Neural progenitor cell (in vitro differentiated cells): ENCODE measurements around the gene TEKT1.

ENCODE experiments used
- CTCF ChIP-seq: fragments of 200-600 bp; sonication (generic); IDR thresholded peaks from 2 replicates; pipeline ENCODE4 v1.5.1; 2017; ENCODE audit warnings: antibody characterized with exemption, mild to moderate bottlenecking
- EZH2 ChIP-seq: fragments of 200-600 bp; sonication (generic); IDR thresholded peaks from 2 replicates; pipeline ENCODE4 v1.6.1; 2017; ENCODE audit warnings: antibody characterized with exemption, mild to moderate bottlenecking, moderate library complexity

GRCh38 chr17:6775871-6776405 lies 55.6 kb downstream of the TEKT1 start, which contains the start of gene FBXO39:
- TF ChIP-seq CTCF (no peak), EZH2 (peak; percentile 80)
